Chondrocyte (in vitro differentiated cells): ENCODE data around the gene RNF169. TPM values are rescaled to one million over a fixed set of nuclear protein-coding genes. Genes with fewer than 3 reads are reported as not detected.

Experiments used
- DNase-seq: peaks from one replicate; pipeline ENCODE4 v3.0.0; 2021; ENCODE audit warnings: mixed read lengths, low spot score
- H3K27ac Mint-ChIP-seq: one replicate; pipeline ENCODE4 v1.8.0; 2021; ENCODE audit warnings: mild to moderate bottlenecking, moderate library complexity, mixed read lengths; ENCODE audit not compliant: unreplicated experiment
- H3K27me3 Mint-ChIP-seq: 2 replicates; pipeline ENCODE4 v1.8.0; 2021; ENCODE audit warnings: low read depth, mixed read lengths
- H3K36me3 Mint-ChIP-seq: 2 replicates; pipeline ENCODE4 v1.8.0; 2021; ENCODE audit warnings: low read depth, mixed read lengths
- H3K4me1 Mint-ChIP-seq: 2 replicates; pipeline ENCODE4 v1.8.0; 2021; ENCODE audit warnings: low read depth, mild to moderate bottlenecking, mixed read lengths
- H3K4me3 Mint-ChIP-seq: one replicate; pipeline ENCODE4 v1.8.0; 2021; ENCODE audit warnings: mild to moderate bottlenecking, moderate library complexity, mixed read lengths; ENCODE audit not compliant: unreplicated experiment
- H3K9me3 Mint-ChIP-seq: 2 replicates; pipeline ENCODE4 v1.8.0; 2021; ENCODE audit warnings: low read depth, mixed read lengths
- CTCF ChIP-seq: fragments of 200-600 bp; sonication (generic); IDR thresholded peaks from 2 replicates; pipeline ENCODE4 v1.5.0; 2021; ENCODE audit warnings: antibody characterized with exemption, mild to moderate bottlenecking, moderate library complexity
- total RNA-seq: library from RNA; stranded (reverse); gene quantifications from 3 replicates; pipeline ENCODE4 v1.2.1, GENCODE V29; 2021

The RNF169 gene
- total RNA-seq, 1 donor from 2014 or later, result 13.1 TPM

GRCh38 chr11:74784726-74785125 is 36.1 kb downstream of the RNF169 start:
- Mint-ChIP-seq H3K27ac (no peak overlapping the region), H3K36me3 (no peaks in the 10 kb centered on the region), H3K4me1 (peaks cover 21% of the 10 kb centered on the region), H3K4me3 (no peak overlapping the region), H3K27me3 (no peaks in the 10 kb centered on the region), H3K9me3 (no peaks in the 10 kb centered on the region)
- DNase-seq, result no peak
- no peak for TF ChIP-seq CTCF

GRCh38 chr11:74786574-74786973 is 37.9 kb downstream of the RNF169 start:
- H3K4me3 Mint-ChIP-seq, result no peak overlapping the region
- no peak for DNase-seq
- no peaks in the 10 kb centered on the region for H3K9me3 Mint-ChIP-seq
- no peaks in the 10 kb centered on the region for H3K27me3 Mint-ChIP-seq
- no peak overlapping the region for H3K27ac Mint-ChIP-seq
- no peak for TF ChIP-seq CTCF
- H3K36me3 Mint-ChIP-seq, result peaks cover 4% of the 10 kb centered on the region
- H3K4me1 Mint-ChIP-seq, result peaks cover 21% of the 10 kb centered on the region

GRCh38 chr11:74791333-74792100 is 42.9 kb downstream of the RNF169 start:
- no peak overlapping the region for H3K4me3 Mint-ChIP-seq
- no peak for DNase-seq

GRCh38 chr11:74806267-74806666 is 57.6 kb downstream of the RNF169 start:
- no peak overlapping the region for H3K4me3 Mint-ChIP-seq
- no peaks in the 10 kb centered on the region for H3K9me3 Mint-ChIP-seq
- TF ChIP-seq CTCF, result no peak
- no peak overlapping the region for H3K27ac Mint-ChIP-seq
- H3K36me3 Mint-ChIP-seq, result peaks cover 5% of the 10 kb centered on the region
- peaks cover 5% of the 10 kb centered on the region for H3K4me1 Mint-ChIP-seq
- DNase-seq, result no peak
- no peaks in the 10 kb centered on the region for H3K27me3 Mint-ChIP-seq

More at GRCh38 chr11:74791333-74792100, 42.9 kb downstream of the RNF169 start:
- Mint-ChIP-seq H3K36me3 (peaks cover 11% of the 10 kb centered on the region), H3K4me1 (peaks cover 10% of the 10 kb centered on the region), H3K9me3 (no peaks in the 10 kb centered on the region), H3K27me3 (no peaks in the 10 kb centered on the region), H3K27ac (no peak overlapping the region)
- no peak for TF ChIP-seq CTCF

GRCh38 chr11:74809801-74810200 is 61.2 kb downstream of the RNF169 start:
- Mint-ChIP-seq H3K4me3 (no peak overlapping the region), H3K36me3 (peaks cover 8% of the 10 kb centered on the region), H3K4me1 (peaks cover 5% of the 10 kb centered on the region), H3K9me3 (no peaks in the 10 kb centered on the region), H3K27ac (no peak overlapping the region), H3K27me3 (no peaks in the 10 kb centered on the region)
- DNase-seq, result no peak
- no peak for TF ChIP-seq CTCF
